NCI-H1436 treated with DMSO at 0.1 percent for 48 hours (cell line): ENCODE results near the gene HNRNPC.

Source experiments
- DNase-seq: peaks from one replicate; lab custom pipeline; 2025; lab: John Stamatoyannopoulos, UW

Gene HNRNPC

DNA sequence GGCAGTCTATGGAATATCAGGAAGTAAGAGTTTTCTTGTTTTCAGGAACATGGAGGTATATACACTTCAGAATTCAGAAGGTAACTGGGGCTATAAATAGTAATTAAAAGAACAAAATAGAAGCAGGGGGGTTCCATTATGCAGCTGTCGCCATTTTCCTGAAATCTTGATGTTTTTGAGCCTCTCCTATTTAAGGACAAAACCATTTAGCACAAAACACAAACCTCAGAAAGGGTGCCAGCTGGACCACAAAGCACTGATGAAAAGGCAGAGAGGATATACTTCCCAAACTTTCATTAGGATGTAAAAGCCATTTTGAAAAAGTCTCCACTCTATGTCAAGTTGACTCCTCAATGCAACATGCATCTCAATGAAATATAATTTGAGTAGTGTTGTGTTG lies 59.2 kb downstream of the HNRNPC start:
- DNase-seq = no peak

DNA sequence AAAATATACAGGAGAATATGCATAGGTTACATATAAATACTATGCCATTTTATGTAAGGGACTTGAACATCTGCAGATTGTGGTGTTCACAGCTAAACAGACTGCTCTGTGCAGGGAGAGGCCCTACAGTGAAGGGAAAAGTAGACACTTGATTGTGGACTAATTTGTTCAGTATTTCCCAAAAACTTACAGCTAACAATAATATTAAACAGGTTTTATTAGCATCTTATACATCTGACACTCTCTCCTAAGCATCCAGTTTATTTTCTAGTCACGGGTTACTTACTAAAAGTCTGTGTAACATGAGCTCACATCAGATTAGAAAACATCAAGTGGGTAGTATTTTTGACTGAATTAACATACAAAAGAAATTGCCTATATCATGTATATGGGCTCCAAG lies 60.1 kb downstream of the HNRNPC start:
- DNase-seq = no peak

DNA sequence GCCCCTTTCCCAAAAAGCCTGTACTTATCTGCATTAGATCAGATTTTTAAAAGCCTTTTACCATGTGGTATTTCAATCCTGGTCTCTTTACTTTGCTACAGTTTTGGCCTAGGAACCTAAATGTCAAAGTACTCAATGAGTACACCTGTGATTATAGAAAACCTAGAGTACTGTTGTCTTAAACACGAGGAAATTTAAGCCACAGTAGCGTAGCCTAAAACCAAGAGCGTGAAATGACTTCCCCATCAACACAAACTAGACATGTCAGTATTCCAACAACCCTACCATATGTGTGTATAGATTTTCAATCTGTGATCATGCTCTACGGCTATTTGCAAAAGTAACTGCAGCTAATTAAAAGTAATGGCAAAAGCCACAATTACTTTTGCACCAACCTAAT lies 60.7 kb downstream of the HNRNPC start:
- DNase-seq = no peak

DNA sequence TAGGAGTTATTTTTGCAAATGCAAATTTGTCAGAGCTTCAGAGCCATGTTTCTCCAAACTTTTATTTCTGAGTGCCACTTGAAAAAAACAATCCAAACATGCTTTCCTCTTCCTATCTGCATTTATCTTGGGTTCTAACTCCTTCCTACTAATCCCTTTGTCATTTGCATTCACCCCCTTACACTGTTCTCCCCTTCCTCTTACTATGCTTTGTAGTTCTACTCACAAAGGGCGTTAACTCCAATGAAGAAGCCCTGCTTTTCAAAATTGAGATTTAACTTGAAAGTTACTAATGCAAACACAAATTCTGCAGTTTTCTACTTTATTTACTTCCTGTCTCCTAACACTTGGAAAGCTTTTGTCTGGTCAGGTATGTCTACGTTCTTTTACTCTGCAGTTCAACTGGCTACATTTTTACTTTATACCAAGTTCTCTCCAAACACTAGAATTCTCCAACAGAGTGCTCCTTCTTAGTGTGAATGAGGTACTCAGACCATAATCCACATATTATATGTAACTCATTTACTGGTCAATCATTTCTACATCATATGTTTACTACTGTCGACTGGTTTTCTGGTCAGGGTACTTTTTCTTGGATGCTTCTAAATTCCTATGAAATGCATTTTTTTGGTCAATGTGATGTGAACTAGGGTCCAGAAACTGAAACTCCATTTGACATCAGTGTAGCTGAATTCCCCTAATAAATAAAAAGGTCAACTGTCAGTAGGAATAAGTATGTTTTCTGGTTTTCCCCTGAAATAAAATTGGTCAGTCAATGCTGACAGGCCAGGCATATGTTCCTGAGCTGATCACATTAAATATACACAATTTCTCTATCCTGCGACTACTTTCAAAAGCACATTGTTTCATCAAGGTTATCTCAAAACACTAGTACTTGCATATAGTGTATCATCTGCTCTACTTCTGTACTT lies 62.2 kb downstream of the HNRNPC start:
- DNase-seq = no peak

DNA sequence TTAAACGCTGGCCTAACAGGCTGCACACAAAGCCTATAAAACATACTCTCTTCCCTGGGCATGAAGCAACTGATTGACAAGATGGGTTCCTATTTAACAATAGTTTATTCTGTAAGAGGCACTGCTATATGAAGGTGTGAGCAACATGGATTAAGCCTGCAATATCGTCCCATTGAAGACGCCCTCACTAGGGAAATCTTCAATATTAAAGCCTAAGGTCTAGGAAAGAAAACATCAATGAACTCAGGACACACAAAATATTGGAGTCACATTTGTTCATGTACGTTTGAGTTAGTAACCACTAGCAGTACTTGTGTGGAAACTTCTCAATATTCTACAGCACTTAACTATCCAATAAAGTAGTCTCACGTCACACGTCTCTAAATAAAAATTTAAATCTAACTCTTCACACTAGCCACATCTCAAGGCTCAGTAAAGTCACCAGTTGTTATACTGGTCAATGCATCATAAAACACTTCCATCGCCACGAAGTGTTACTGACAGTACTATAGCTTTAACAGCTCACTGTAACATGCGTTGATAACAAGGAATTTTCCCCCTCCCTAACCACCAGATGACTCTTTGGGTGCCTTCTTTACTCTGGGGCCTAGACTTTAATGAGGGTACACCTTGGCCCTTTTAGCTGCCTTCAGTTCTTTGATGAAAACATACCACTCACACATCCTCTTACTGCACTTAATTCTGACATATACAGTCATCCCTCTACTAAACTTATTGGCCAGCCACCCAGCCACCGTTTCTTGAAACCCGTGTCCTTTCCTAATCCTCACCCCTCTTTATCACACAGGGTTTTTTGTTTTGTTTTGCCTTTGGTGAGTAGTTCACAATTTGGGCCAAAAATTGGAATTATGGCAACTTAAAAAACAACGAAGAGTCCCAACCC lies 63.3 kb downstream of the HNRNPC start:
- no peak for DNase-seq

DNA sequence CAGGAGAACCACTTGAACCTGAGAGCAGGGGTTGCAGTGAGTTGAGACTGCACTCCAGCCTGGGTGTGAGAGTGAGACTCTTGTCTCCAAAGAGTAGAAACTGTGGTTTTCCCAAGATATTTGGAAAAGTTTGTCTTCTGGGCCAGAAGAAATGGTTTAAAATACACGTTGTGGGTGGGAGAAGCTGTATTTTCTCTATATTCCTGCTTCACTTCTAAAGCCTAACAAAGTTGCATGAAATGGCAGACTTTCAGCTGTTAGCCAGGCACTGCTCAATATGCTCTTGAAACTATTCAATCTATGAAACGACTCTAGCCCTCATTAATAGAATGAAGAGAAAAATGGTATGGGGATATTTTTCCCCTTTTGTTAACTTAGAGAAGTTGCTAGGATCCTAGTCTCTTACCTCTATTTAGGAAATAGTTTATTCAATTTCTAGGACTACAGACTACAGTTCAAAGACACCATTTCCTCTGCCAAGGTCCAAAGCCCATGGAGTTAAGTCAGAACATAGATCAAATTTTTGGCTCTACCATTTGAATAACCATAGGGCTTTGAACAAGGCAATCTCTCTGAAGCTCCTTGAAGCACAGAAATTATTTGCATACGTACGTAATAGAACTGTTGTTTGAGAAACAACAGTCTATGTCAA lies 64.1 kb downstream of the HNRNPC start:
- DNase-seq = no peak

DNA sequence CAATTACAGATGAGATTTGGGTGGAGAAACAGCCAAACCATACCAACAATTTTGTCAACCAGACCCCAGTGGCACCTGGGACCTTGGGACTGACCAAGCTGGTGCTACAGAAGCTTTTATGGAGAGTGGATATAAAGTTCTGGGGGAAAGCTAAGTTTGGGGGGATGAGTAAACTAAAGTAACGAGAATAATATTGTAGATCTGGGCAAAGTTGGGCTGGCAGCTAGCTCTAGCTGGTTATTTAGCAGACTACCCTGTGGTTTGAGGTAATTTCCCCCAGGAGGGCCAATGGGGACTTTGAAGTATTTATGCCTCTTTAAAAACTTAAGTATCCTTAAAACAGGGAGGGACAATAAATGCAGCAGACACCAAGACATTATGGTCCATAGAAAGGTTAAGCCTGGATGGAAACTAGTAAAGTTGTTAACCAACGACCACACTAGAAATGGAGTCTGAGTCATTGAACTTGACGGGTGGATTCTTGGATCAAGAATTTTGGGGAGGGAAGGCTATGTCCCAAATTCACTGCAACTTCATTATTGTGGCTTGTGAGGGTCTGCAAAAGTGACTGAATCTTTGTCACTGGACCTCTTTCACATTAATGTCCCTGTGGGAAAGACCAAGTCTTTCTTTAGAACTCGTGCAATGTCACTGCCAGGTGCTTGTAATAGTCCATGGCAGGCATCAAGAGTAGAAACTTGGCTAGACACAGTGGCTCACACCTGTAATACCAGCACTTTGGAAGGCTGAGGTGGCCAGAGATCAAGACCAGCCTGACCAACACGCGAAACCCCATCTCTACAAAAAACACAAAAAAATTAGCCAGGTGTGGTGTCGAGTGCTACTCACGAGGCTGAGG lies 64.8 kb downstream of the HNRNPC start:
- DNase-seq = no peak

DNA sequence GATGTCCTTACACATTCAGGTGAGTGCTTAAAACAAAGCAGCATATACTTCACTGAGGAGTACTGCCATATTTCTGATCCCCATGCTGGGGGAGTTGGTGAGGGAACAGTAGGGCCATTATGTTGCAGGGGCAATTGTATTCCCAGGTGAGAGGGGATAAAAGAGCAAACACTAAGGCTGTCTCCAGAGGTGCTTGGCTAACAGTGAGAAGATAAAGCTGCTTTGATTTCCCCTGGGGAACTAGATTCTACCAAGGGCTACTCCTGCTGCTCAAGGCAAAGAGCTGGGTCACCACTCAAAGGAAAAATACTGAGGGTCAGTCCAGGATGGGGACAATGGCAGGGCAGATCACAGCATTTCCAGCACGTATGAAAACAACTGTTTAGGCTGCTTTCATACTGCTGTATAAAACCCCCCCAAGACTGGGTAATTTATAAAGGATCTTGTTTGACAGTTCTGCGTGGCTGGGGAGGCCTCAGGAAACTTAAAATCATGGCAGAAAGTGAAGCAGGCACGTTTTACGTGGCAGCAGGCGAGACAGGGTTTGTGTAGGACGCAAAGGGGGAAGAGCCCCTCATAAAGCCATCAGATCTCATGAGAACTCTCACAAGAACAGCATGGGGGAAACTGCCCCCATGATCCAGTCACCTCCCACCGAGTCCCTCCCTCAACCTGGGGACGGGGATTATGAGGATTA lies 65.6 kb downstream of the HNRNPC start:
- no peak for DNase-seq

DNA sequence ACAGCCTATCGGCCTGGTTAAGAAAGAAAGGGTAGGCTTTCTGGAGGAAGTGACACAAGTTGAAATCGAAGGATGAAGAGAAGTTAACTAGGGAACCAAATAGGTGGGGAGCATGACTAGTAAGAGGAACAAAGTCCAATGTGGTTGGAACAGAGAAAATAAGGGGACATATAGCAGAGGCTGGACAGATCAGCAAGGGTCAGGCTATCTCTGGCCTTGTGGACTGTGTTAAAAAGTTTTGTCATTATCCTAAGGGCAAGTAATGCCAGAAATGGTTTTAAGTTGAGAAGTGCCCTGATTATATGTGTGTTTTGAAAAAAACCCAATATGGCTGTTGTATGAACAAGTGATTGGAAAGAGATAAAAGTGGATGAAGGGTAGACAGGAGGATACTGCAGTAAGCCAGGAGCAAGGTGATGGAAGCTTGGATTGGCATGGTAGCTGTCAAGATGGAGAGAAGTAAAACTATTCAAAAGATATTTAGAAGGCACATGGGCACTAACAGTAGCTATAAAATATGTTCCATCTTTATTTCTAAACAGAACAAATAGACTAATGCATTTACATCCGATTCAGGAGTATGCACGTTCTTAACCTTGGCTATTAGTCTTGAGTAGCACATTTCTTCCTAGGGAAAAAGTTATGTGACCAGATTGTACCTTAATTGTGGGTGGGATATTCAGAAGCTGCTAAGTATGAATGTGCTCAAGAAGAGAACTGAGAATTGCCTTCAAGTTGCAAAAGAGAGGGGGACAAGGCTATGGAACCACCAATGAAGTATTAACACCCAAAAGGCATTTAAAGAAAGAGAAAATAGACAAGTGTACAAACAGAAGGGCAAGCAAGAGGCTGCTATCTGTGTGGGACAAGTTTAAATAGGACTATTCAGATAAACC lies 66.5 kb downstream of the HNRNPC start:
- DNase-seq = no peak

DNA sequence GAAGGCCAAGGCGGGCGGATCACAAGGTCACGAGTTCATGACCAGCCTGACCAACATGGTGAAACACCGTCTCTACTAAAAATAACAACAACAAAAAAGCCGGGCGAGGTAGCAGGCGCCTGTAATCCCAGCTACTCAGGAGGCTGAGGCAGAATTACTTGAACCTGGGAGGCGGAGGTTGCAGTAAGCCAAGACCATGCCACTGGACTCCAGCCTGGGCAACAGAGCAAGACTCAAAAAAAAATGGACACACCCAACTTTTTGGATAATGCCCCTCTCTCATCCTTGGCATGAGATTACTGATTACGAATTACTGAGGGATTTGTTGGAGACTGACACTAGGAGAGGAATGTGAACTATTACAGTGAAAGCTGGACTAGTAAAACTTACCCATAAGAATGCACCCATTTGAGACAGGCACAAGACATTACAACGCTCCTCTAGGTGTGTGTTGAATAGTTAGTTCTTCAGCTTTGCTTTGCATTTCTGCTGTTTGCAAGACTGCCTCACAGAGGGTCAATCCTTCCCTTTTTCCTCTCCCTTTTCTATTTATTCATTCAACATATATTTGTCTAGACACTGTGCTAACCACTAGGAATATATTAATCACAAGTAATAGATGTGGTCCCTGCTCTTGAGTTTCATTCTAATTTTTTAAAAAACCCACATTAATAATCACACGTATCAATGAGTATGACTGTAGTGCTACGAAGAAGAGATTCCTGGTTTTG lies 67.3 kb downstream of the HNRNPC start:
- no peak for DNase-seq

DNA sequence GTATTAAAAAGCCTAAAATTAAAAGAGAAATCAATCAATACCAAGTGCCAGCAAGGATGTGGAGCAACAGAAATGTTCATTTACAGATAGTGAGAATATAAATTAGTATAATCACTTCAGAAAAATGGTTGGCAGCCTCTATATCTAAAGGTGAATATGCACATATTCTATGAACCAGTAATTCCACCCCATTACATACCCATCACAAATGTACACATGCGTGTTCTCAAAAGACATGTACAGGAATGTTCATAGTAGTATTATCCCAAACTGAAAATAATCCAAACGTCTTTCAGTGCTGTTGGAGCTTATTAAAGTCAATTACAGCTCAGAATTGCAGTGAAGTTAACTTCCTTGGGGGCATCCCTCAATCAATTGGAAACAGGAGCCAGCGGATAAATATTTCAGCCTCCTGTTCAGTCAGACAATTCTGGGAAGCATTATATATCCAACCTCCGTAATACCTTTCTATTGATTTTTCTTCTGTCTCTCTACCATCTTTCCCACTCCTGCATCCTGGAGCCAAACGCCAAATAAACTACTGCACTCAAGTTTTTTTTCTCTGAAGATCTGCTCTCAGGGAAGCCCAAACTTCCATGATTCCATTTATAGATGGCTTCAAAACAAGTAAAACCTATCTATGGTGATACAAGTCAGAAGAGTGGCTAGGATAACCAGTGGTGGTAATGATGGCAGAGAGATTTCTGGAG lies 68.3 kb downstream of the HNRNPC start:
- no peak for DNase-seq

DNA sequence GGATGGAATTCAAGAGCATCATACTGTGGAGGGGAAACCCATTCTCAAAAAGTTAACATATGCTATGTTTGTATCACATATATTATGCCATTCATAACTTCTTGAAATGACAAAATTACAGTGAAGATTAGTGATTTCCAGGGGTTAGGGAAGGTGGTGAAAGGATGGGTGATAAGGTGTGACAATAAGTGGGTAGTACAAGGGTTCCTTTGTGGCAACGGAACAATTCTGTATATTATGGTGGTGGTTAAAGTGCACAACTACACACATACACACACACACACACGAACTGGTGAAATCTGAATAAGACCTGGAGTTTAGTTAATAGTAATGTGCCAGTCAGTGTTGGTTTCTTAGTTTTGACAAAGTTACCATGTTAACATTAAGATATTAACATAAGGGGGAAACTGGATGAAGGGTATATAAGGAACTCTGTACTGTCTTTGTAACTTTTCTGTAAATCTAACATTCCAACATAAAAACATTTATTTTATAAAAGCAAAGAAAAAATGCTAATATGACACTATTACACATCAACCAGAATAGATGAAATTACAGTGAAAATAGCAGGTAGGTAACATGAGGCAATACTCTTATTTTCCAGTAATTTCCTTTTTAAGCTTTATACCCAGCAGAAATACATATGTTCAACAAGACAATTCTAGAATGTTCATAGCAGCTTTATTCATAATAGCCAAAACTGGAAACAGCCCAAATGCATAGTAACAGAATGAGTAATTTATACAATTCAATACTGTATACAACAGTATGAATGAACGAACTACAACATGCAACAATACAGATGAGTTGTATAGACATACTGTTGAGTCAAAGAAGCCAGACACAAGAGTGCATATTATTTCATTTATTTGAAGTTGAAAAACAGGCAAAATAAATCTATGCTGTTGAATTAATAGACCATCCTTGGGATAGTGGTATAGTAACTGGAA lies 69.4 kb downstream of the HNRNPC start:
- DNase-seq = no peak

DNA sequence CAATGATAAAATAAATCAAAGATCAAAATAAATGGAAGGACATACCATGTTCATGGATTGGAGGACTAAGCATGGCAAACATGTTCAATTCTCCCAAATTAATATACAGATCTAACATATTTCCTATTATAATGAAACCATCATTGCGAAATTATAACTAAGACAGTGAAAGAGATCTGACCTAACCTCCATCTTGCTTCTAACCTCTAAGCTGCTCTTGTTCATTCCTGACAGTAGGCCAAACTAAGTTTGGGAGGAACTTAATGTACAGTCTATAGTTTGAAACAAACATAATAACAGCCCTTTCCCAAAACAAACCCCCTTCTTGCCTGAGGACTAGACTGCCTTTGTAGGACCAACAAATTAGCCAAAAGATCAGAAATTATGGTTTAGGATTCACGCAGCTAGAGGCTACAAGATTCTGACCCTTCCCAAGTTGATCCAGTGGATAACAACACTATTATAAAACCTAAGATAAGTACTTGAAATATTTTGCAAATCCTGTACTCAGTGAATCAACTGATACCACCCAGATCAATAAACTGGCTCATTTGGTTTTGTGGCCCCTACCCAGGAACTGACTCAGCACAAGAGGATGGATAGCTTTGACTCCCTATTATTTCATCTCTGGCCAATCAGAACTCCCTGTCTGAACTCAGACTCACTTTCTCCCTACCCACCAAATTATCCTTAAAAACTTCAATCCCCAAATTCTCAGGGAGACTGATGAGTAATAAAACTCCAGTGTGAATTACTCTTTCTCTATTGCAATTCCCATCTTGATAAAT lies 71.6 kb downstream of the HNRNPC start:
- DNase-seq = no peak

DNA sequence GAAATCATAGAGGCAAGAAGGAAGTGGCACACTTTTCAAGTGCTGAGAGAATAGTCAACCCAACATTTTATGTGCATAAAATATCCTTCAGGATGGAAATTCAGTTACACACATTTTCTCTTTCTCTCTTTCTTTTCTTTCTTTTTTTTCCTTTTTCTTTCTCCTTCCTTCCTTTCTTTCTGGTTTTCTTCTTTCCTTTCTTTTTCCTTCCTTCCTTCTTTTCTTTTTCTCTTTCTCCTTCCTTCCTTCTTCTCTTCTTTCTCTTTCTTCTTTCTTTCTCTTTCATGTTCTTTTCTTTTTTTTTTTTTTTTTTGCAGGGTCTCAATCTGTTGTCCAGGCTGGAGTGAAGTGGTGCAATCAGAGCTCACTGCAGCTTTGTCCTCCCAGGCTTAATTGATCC lies 74.6 kb downstream of the HNRNPC start:
- no peak for DNase-seq

DNA sequence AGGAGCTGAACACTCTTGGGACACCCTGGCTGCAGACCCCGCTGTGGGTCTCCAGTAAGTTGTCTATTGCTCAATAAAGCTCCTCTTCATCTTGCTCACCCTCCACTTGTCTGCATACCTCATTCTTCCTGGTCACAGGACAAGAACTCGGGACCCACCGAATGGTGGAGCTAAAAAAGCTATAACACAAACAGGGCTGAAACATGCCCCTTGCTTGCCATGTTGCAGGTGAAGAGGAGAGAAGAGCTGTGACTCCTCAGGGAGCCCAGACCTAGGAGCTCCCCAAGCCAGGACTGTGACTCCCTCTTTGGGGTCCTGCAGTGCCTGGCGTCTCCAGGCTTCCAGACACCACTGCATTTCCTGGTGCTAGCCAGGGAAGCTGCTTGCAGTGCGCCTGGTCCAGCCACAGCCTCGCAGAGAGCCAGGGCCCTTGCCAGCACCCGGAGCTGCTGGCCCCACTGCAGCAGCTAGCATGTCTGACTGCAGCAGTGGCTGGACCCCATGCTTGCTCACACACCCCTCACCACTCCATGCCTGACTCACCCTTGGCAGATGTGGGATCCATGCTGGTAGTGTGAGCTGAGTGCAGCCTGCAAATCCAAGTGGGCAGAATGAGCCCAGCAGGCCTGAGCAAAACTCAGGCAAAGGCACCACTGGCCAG lies 76.2 kb downstream of the HNRNPC start:
- DNase-seq = no peak

DNA sequence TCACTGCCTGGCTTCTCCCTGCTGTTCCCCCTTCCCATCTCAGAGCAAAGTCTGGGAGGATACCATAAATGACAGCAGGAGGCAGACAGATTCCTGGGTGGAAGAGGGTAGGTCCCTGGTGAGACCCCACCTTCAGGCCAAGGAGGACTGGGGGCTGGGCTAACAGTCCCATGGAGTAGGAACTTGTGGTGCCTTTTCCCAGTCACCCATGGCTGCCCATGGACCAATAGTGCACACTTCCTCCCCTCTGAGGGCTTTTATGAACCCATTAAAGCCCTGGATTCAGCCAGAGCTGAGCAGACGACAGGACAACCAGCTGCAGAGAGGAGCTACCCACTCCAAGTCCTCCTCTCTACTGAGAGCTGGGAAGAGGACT lies 76.8 kb downstream of the HNRNPC start:
- no peak for DNase-seq
